H9 (cell line): ENCODE results near the gene FAM229B. TPM values are rescaled to one million over a fixed set of nuclear protein-coding genes. Genes with fewer than 3 reads are reported as not detected.
A peak's percentile ranks its signal among the peaks of the same experiment; 100 is the strongest.

Source experiments
- DNase-seq: peaks from one replicate; pipeline ENCODE4 v3.0.0-alpha.2; 2017
- H2AFZ ChIP-seq: one replicate; pipeline ENCODE4 v1.6.1; 2013; ENCODE audit warnings: mild to moderate bottlenecking, low read length, control low read depth, moderate library complexity
- H2AK5ac ChIP-seq: 2 replicates; pipeline ENCODE4 v1.6.1; 2013; ENCODE audit warnings: low read length, control low read depth, mixed read lengths; ENCODE audit not compliant: insufficient read length
- H2BK120ac ChIP-seq: one replicate; pipeline ENCODE4 v1.6.1; 2013; ENCODE audit warnings: low read depth, mild to moderate bottlenecking, low read length, control low read depth, inconsistent platforms; ENCODE audit not compliant: poor library complexity, severe bottlenecking
- H2BK12ac ChIP-seq: 2 replicates; pipeline ENCODE4 v1.6.1; 2013; ENCODE audit warnings: low read length, control low read depth, mixed read lengths, low read depth; ENCODE audit not compliant: insufficient read length
- H2BK15ac ChIP-seq: 2 replicates; pipeline ENCODE4 v1.6.1; 2013; ENCODE audit warnings: low read depth, low read length, control low read depth
- H2BK20ac ChIP-seq: one replicate; pipeline ENCODE4 v1.6.1; 2013; ENCODE audit warnings: low read depth, mild to moderate bottlenecking, low read length, control low read depth, inconsistent platforms; ENCODE audit not compliant: poor library complexity, severe bottlenecking
- H2BK5ac ChIP-seq: 2 replicates; pipeline ENCODE4 v1.6.1; 2013; ENCODE audit warnings: low read length, control low read depth, mixed read lengths; ENCODE audit not compliant: insufficient read length
- H3K14ac ChIP-seq: 2 replicates; pipeline ENCODE4 v1.6.1; 2013; ENCODE audit warnings: low read length, control low read depth; ENCODE audit not compliant: insufficient read depth
- H3K18ac ChIP-seq: 2 replicates; pipeline ENCODE4 v1.6.1; 2013; ENCODE audit warnings: low read depth, mild to moderate bottlenecking, mixed read lengths, low read length, control low read depth; ENCODE audit not compliant: insufficient read length
- H3K23ac ChIP-seq: 2 replicates; pipeline ENCODE4 v1.6.1; 2013; ENCODE audit warnings: low read length, control low read depth, mixed read lengths, low read depth; ENCODE audit not compliant: insufficient read length
- H3K23me2 ChIP-seq: 2 replicates; pipeline ENCODE4 v1.6.1; 2013; ENCODE audit warnings: low read depth, mild to moderate bottlenecking, mixed read lengths, low read length, control low read depth; ENCODE audit not compliant: insufficient read length, poor library complexity, severe bottlenecking
- H3K27ac ChIP-seq: 2 replicates; pipeline ENCODE4 v1.5.1; 2013; ENCODE audit warnings: low read length, control low read depth, mixed read lengths, low read depth; ENCODE audit not compliant: insufficient read length
- H3K27me3 ChIP-seq: 2 replicates; pipeline ENCODE4 v1.6.1; 2013; ENCODE audit warnings: low read length, control low read depth, inconsistent platforms; ENCODE audit not compliant: insufficient read depth
- H3K4ac ChIP-seq: 2 replicates; pipeline ENCODE4 v1.6.1; 2013; ENCODE audit warnings: low read depth, mild to moderate bottlenecking, control low read depth, inconsistent platforms, low read length, moderate library complexity
- H3K4me1 ChIP-seq: 2 replicates; pipeline ENCODE4 v1.6.1; 2013; ENCODE audit warnings: low read length, control low read depth, inconsistent platforms; ENCODE audit not compliant: insufficient read depth
- H3K4me2 ChIP-seq: 2 replicates; pipeline ENCODE4 v1.6.1; 2013; ENCODE audit warnings: low read length, control low read depth, mixed read lengths; ENCODE audit not compliant: insufficient read length, insufficient read depth
- H3K56ac ChIP-seq: 2 replicates; pipeline ENCODE4 v1.6.1; 2013; ENCODE audit warnings: low read depth, mild to moderate bottlenecking, mixed read lengths, low read length, control low read depth; ENCODE audit not compliant: insufficient read length
- H3K79me1 ChIP-seq: 2 replicates; pipeline ENCODE4 v1.6.1; 2013; ENCODE audit warnings: low read depth, mild to moderate bottlenecking, moderate library complexity, low read length, control low read depth, inconsistent platforms; ENCODE audit not compliant: insufficient read depth, poor library complexity, severe bottlenecking
- H3K79me2 ChIP-seq: 2 replicates; pipeline ENCODE4 v1.6.1; 2013; ENCODE audit warnings: low read length, control low read depth, inconsistent platforms; ENCODE audit not compliant: insufficient read depth
- H3K9ac ChIP-seq: 2 replicates; pipeline ENCODE4 v1.6.1; 2013; ENCODE audit warnings: low read length, control low read depth, mixed read lengths; ENCODE audit not compliant: insufficient read length; ENCODE audit errors: extremely low read depth
- H3K9me3 ChIP-seq: one replicate; pipeline ENCODE4 v1.6.1; 2013; ENCODE audit warnings: low read depth, low read length, inconsistent platforms; ENCODE audit not compliant: control insufficient read depth
- H3T11ph ChIP-seq: one replicate; pipeline ENCODE4 v1.6.1; 2013; ENCODE audit warnings: mild to moderate bottlenecking, low read length, control low read depth, inconsistent platforms
- H4K20me1 ChIP-seq: one replicate; pipeline ENCODE4 v1.6.1; 2013; ENCODE audit not compliant: control insufficient read depth, insufficient read length, insufficient read depth
- H4K5ac ChIP-seq: 2 replicates; pipeline ENCODE4 v1.6.1; 2013; ENCODE audit warnings: low read depth, mild to moderate bottlenecking, mixed read lengths, low read length, control low read depth; ENCODE audit not compliant: insufficient read length
- H4K8ac ChIP-seq: replicated peaks from 2 replicates; pipeline ENCODE4 v1.6.1; 2013; ENCODE audit warnings: low read length, control low read depth, mixed read lengths, low read depth; ENCODE audit not compliant: insufficient read length
- H4K91ac ChIP-seq: 2 replicates; pipeline ENCODE4 v1.6.1; 2013; ENCODE audit warnings: low read depth, mild to moderate bottlenecking, moderate library complexity, mixed read lengths, low read length, control low read depth; ENCODE audit not compliant: insufficient read length
- H3K27ac Mint-ChIP-seq, 3 experiments: 2 replicates in 2 of 3; 3 replicates in 1 of 3; pipeline ENCODE4 v1.8.0; 2020 to 2021; ENCODE audit warnings: mixed read lengths in 3 of 3, mild to moderate bottlenecking in 1 of 3, moderate library complexity in 1 of 3
- H3K27me3 Mint-ChIP-seq: 2 replicates; pipeline ENCODE4 v1.8.0; 2021; ENCODE audit warnings: low read depth, mild to moderate bottlenecking, moderate library complexity, mixed read lengths
- H3K36me3 Mint-ChIP-seq, 3 experiments: 2 replicates in 2 of 3; 3 replicates in 1 of 3; pipeline ENCODE4 v1.8.0; 2020 to 2021; ENCODE audit warnings: low read depth in 3 of 3, mixed read lengths in 3 of 3; ENCODE audit not compliant: insufficient read depth in 1 of 3
- H3K4me1 Mint-ChIP-seq, 2 experiments: 2 replicates each; pipeline ENCODE4 v1.8.0; 2020; ENCODE audit warnings: mixed read lengths in 2 of 2
- H3K4me3 Mint-ChIP-seq, 2 experiments: 2 replicates in 1 of 2; 3 replicates in 1 of 2; pipeline ENCODE4 v1.8.0; 2020 to 2021; ENCODE audit warnings: mild to moderate bottlenecking in 2 of 2, mixed read lengths in 2 of 2, moderate library complexity in 1 of 2
- H3K9me3 Mint-ChIP-seq, 2 experiments: 2 replicates in 1 of 2; 3 replicates in 1 of 2; pipeline ENCODE4 v1.8.0; 2020; ENCODE audit warnings: mild to moderate bottlenecking in 2 of 2, mixed read lengths in 2 of 2, moderate library complexity in 1 of 2
- WGBS: extraction: QIAGEN DNeasy Blood & Tissue Kit; methylation state at CpG from one replicate; pipeline ENCODE4 v1.1.7; 2013; ENCODE audit warnings: missing lambda C conversion rate, low lambda C conversion rate, mixed read lengths; ENCODE audit not compliant: insufficient read length; ENCODE audit errors: extremely low coverage; 5-methylcytosine and 5-hydroxymethylcytosine counted together
- total RNA-seq: library from RNA; stranded (reverse); gene quantifications from 2 replicates; pipeline ENCODE4 v1.2.1, GENCODE V29; 2021
- TF ChIP-seq, protein P1 (sequence below): fragments of 200-600 bp; sonication (generic); conservative IDR thresholded peaks from 3 replicates; pipeline ENCODE4 v1.8.0; 2021; ENCODE audit warnings: antibody characterized with exemption, mild to moderate bottlenecking

FAM229B gene
- total RNA-seq, 1 experiment from 2014 or later: 8.2 TPM

DNA sequence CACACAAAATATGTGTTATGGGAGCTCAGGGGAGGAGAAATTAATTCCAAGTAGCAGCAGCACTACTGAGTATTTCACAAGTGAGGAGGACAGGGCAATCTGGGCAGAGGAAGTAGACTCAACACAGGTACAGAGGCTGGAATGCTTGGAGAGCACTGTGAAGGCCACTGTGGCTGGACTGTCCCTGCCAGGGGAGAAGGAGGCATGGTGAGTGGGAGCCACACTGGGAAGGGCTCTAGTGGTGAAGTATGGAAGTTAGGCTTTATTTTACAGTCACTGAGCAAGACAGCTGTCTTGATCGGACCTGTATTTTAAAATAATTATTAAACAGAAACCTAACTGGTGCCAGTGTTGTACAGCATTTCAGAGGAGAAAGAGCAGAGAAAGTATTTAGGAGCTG, 28.8 kb downstream of the FAM229B start:
- no peak for DNase-seq
- H3K4me1 ChIP-seq: no peaks in the 10 kb centered on the region
- H3K4me3 Mint-ChIP-seq: no peak overlapping the region
- TF ChIP-seq, protein P1, sequence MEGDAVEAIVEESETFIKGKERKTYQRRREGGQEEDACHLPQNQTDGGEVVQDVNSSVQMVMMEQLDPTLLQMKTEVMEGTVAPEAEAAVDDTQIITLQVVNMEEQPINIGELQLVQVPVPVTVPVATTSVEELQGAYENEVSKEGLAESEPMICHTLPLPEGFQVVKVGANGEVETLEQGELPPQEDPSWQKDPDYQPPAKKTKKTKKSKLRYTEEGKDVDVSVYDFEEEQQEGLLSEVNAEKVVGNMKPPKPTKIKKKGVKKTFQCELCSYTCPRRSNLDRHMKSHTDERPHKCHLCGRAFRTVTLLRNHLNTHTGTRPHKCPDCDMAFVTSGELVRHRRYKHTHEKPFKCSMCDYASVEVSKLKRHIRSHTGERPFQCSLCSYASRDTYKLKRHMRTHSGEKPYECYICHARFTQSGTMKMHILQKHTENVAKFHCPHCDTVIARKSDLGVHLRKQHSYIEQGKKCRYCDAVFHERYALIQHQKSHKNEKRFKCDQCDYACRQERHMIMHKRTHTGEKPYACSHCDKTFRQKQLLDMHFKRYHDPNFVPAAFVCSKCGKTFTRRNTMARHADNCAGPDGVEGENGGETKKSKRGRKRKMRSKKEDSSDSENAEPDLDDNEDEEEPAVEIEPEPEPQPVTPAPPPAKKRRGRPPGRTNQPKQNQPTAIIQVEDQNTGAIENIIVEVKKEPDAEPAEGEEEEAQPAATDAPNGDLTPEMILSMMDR: peak; percentile 38; the same call in 1 of the 3 replicates
- H2AFZ ChIP-seq: no peak overlapping the region
- no peak overlapping the region for H3K4me2 ChIP-seq
- H3K27ac ChIP-seq: peak overlapping the region; percentile 23
- H3K9ac ChIP-seq: no peak overlapping the region
- H4K8ac ChIP-seq: no peak overlapping the region
- no peak overlapping the region for H2BK120ac ChIP-seq
- no peaks in the 10 kb centered on the region for H3K9me3 Mint-ChIP-seq
- no peaks in the 10 kb centered on the region for H3K36me3 Mint-ChIP-seq
- H4K91ac ChIP-seq: no peak overlapping the region
- H3K18ac ChIP-seq: no peak overlapping the region
- no peak overlapping the region for H2BK12ac ChIP-seq
- WGBS: no CpG with 5 or more reads among the region's 1 CpG
- no peak overlapping the region for H2BK5ac ChIP-seq
- no peaks in the 10 kb centered on the region for H3K79me2 ChIP-seq
- H3K9me3 ChIP-seq: no peaks in the 10 kb centered on the region
- peak overlapping the region; percentile 83 for H4K5ac ChIP-seq
- no peak overlapping the region for H3K23ac ChIP-seq
- no peaks in the 10 kb centered on the region for H3K4me1 Mint-ChIP-seq
- no peak overlapping the region for H3K56ac ChIP-seq
- no peak overlapping the region for H2BK20ac ChIP-seq
- no peaks in the 10 kb centered on the region for H4K20me1 ChIP-seq
- peak overlapping the region in 1 of 3 experiments; percentile 50; a peak in 1 of 7 replicates for H3K27ac Mint-ChIP-seq
- no peak overlapping the region for H2BK15ac ChIP-seq
- no peak overlapping the region for H3T11ph ChIP-seq
- H2AK5ac ChIP-seq: no peak overlapping the region
- no peak overlapping the region for H3K4ac ChIP-seq
- H3K79me1 ChIP-seq: no peaks in the 10 kb centered on the region
- H3K27me3 ChIP-seq: no peaks in the 10 kb centered on the region
- no peaks in the 10 kb centered on the region for H3K23me2 ChIP-seq
- H3K14ac ChIP-seq: no peak overlapping the region
- no peaks in the 10 kb centered on the region for H3K27me3 Mint-ChIP-seq
